ENCODE measurements around the gene RPL35.

RPL35 gene

GRCh38 chr9:124815601-124816000, 46.2 kb downstream of the RPL35 start:
- DNase-seq = no peak

GRCh38 chr9:124814164-124814535, 47.6 kb downstream of the RPL35 start:
- no peak for DNase-seq

- no peak for DNase-seq
These were observed 48.1 kb downstream of the RPL35 start for GRCh38 chr9:124813501-124814163.

GRCh38 chr9:124813041-124813440, 48.7 kb downstream of the RPL35 start:
- no peak for DNase-seq

GRCh38 chr9:124812441-124812876, 49.3 kb downstream of the RPL35 start:
- DNase-seq = no peak

- no peak for DNase-seq
These were observed 50.9 kb downstream of the RPL35 start for GRCh38 chr9:124810663-124811355.

GRCh38 chr9:124809741-124810500, 51.8 kb downstream of the RPL35 start:
- DNase-seq = no peak

- no peak for DNase-seq
These were observed 52.5 kb downstream of the RPL35 start for GRCh38 chr9:124809211-124809610.

- DNase-seq = no peak
These were observed 53.4 kb downstream of the RPL35 start for GRCh38 chr9:124808246-124808956.
